Heart left ventricle (tissue), 13 donors: ENCODE results near the gene KCTD6.

Experiments
- POLR2A ChIP-seq, 2 donors: fragments of 450-650 bp; IDR thresholded peaks; one replicate each; pipeline ENCODE4 v1.6.1; 2017; ENCODE audit warnings: antibody characterized with exemption in 2 of 2, mild to moderate bottlenecking in 2 of 2, moderate library complexity in 2 of 2
- TF ChIP-seq, protein P1 (sequence below), 12 donors: fragments of 200-600 bp; sonication (generic) in 4 of 12; IDR thresholded peaks; one replicate each; pipeline versions ENCODE4 v1.5.0 to v1.8.0; 2018 to 2022; ENCODE audit warnings: antibody characterized with exemption in 12 of 12, mild to moderate bottlenecking in 5 of 12
- donor health status: ischemic (EF 13 %, LVEDD 7.1; RV severe dilation, severe dysfunction).
- donor health status: DM: no; HTN: yes; CAD: no.
- donor health status: DM: no; HTN: no; CAD: no.
- donor health status: ischemic (EF 25% LVEDD 6.9; RV normal size, moderate dysfunction).
- donor health status: ischemic (EF 25% LVEDD 5.7; RV mildly dilated, moderate dysfunction).
- donor health status: ischemic (EF 35%, LVEDD 5.7; RV mildly dilated, moderate dysfunction).
- donor health status: nonischemic (EF 11% LVEDD 7.7; RV severe dilation, severe dysfunction).
- donor health status: DM: yes; HTN: yes; CAD: no.
- donor health status: PGD.
- donor health status: ischemic (EF 29% LVEDD 5.4; RV normal size, mild dysfunction).
- donor health status: nonischemic (EF 23%, LVEDD 6.1; RV moderate dilation, normal function).

- TF ChIP-seq, protein P1, sequence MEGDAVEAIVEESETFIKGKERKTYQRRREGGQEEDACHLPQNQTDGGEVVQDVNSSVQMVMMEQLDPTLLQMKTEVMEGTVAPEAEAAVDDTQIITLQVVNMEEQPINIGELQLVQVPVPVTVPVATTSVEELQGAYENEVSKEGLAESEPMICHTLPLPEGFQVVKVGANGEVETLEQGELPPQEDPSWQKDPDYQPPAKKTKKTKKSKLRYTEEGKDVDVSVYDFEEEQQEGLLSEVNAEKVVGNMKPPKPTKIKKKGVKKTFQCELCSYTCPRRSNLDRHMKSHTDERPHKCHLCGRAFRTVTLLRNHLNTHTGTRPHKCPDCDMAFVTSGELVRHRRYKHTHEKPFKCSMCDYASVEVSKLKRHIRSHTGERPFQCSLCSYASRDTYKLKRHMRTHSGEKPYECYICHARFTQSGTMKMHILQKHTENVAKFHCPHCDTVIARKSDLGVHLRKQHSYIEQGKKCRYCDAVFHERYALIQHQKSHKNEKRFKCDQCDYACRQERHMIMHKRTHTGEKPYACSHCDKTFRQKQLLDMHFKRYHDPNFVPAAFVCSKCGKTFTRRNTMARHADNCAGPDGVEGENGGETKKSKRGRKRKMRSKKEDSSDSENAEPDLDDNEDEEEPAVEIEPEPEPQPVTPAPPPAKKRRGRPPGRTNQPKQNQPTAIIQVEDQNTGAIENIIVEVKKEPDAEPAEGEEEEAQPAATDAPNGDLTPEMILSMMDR (IDR thresholded peaks at IDR 0.05), result no peak
- TF ChIP-seq POLR2A (IDR thresholded peaks at IDR 0.05), result no peak
Measured at GRCh38 chr3:58473275-58473674, 18.6 kb upstream of the KCTD6 start.
